ENCODE data around the gene GRK5.
"Not testable (repeated sequence)": the region's sequence is repeated elsewhere in the genome, so short reads cannot be mapped to it uniquely, and the experiment has no call there.

- TF ChIP-seq, protein P1, sequence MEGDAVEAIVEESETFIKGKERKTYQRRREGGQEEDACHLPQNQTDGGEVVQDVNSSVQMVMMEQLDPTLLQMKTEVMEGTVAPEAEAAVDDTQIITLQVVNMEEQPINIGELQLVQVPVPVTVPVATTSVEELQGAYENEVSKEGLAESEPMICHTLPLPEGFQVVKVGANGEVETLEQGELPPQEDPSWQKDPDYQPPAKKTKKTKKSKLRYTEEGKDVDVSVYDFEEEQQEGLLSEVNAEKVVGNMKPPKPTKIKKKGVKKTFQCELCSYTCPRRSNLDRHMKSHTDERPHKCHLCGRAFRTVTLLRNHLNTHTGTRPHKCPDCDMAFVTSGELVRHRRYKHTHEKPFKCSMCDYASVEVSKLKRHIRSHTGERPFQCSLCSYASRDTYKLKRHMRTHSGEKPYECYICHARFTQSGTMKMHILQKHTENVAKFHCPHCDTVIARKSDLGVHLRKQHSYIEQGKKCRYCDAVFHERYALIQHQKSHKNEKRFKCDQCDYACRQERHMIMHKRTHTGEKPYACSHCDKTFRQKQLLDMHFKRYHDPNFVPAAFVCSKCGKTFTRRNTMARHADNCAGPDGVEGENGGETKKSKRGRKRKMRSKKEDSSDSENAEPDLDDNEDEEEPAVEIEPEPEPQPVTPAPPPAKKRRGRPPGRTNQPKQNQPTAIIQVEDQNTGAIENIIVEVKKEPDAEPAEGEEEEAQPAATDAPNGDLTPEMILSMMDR (IDR thresholded peaks at IDR 0.05): not testable (repeated sequence)
- TF ChIP-seq POLR2A (IDR thresholded peaks at IDR 0.05): not testable (repeated sequence)
Observed at GRCh38 chr10:119434942-119435341, 227.6 kb downstream of the GRK5 start.

Data from thyroid gland (tissue), 4 donors.